AG09309 (cell line): Measurements from ENCODE around the gene GPC5.
"Not testable (repeated sequence)": the region's sequence is repeated elsewhere in the genome, so short reads cannot be mapped to it uniquely, and the experiment has no call there.

Source experiments
- DNase-seq: peaks from one replicate; pipeline ENCODE4 v3.0.0-alpha.2; 2010; ENCODE audit warnings: low read depth
- H3K4me3 ChIP-seq: 2 replicates; pipeline ENCODE4 v1.5.1; 2011; ENCODE audit warnings: mild to moderate bottlenecking, low read depth, low read length, moderate library complexity; ENCODE audit not compliant: control insufficient read depth
- CTCF ChIP-seq: IDR thresholded peaks from 2 replicates; pipeline ENCODE4 v1.5.1; 2011; ENCODE audit warnings: mild to moderate bottlenecking, low read depth, low read length, inconsistent platforms; ENCODE audit not compliant: insufficient read depth, control insufficient read depth; ENCODE audit errors: missing control alignments

Gene GPC5

GRCh38 chr13:92259523-92259922, 861.1 kb downstream of the GPC5 start:
- TF ChIP-seq CTCF, result no peak
- H3K4me3 ChIP-seq, result no peak overlapping the region
- DNase-seq, result no peak

- no peak for TF ChIP-seq CTCF
- no peak for DNase-seq
Measured at GRCh38 chr13:92260363-92260762, 861.9 kb downstream of the GPC5 start.

GRCh38 chr13:92262100-92262788, 863.8 kb downstream of the GPC5 start:
- no peak overlapping the region for H3K4me3 ChIP-seq
- no peak for DNase-seq
- no peak for TF ChIP-seq CTCF

More at GRCh38 chr13:92260363-92260762, 861.9 kb downstream of the GPC5 start:
- H3K4me3 ChIP-seq, result no peak overlapping the region

- no peak for TF ChIP-seq CTCF
- no peak for DNase-seq
Measured at GRCh38 chr13:92265408-92265807, 867.0 kb downstream of the GPC5 start.

GRCh38 chr13:92270990-92271389, 872.6 kb downstream of the GPC5 start:
- DNase-seq, result no peak
- TF ChIP-seq CTCF, result no peak
- H3K4me3 ChIP-seq, result no peak overlapping the region

More at GRCh38 chr13:92265408-92265807, 867.0 kb downstream of the GPC5 start:
- no peak overlapping the region for H3K4me3 ChIP-seq

GRCh38 chr13:92272177-92272576, 873.8 kb downstream of the GPC5 start:
- DNase-seq, result no peak
- H3K4me3 ChIP-seq, result no peak overlapping the region
- no peak for TF ChIP-seq CTCF

GRCh38 chr13:92280986-92281385, 882.6 kb downstream of the GPC5 start:
- DNase-seq, H3K4me3 ChIP-seq: not testable (repeated sequence)

GRCh38 chr13:92290718-92291307, 892.4 kb downstream of the GPC5 start:
- not testable (repeated sequence) for DNase-seq

GRCh38 chr13:92294533-92294932, 896.1 kb downstream of the GPC5 start:
- not testable (repeated sequence) for H3K4me3 ChIP-seq, DNase-seq

More at GRCh38 chr13:92290718-92291307, 892.4 kb downstream of the GPC5 start:
- not testable (repeated sequence) for H3K4me3 ChIP-seq

- H3K4me3 ChIP-seq, DNase-seq: not testable (repeated sequence)
Measured at GRCh38 chr13:92296154-92296671, 897.8 kb downstream of the GPC5 start.
